GM19395 (cell line): Measurements from ENCODE around the gene SLC22A4.

Source experiments
- ATAC-seq: cut with Tn5 transposase; IDR thresholded peaks from one replicate; pipeline ENCODE4 v1.9.1; 2021; ENCODE audit warnings: mild to moderate bottlenecking, moderate library complexity; ENCODE audit not compliant: unreplicated experiment

The SLC22A4 gene

DNA sequence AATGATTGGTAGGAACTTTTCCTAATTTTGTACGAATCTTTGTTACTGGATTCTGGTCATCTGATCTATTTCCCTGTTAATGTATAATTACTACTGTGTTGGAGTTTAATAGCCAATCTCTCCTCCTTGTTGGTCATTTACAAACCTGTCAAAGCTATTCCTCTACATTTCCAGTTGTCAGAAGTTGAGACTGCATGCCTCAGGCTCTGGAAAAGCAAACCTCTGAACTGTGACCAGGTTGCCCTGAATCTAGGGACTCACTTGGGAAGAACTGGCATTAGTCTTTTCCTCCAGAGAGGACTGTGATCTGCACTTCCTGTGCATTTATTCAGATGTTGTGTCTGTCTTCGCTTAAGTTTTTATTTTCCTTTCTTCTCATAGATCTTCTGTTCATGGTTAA, 20.6 kb upstream of the SLC22A4 start:
- ATAC-seq: no peak

DNA sequence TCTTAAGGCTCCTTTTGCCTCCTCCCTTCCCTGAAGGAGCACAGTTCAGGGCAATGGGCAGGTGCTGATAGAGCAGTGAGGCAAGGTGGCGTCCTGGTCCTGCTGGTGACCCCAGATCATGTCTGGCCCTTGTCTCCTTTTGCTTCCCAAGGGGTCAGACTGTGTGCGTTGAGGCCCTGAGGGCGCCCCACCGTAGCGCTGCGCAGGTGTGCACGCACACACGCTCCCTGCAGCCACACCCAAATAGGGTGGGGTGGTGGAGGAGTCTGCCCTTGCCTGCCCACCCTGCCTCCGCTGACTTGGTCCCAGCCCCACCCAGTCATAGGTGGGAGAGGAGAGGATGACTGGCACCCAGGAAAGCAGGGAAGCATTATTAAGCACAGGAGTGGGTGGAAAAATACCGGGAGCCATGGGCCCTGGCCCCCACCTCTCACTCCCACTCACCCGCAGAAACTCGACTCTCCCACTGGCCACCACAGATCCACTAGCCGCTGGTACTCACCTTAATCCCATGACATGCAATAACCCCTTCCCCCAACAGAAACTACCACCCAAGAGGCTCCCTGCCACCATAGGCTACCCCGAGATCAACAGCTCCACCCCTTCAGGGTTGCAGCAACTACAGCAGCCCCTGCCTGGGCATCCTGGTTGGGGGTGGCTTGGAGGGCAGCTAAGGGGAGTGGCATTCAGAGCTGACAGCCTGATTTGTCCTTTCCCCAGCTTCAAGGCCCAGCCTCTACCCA, 20.0 kb upstream of the SLC22A4 start:
- ATAC-seq: no peak

DNA sequence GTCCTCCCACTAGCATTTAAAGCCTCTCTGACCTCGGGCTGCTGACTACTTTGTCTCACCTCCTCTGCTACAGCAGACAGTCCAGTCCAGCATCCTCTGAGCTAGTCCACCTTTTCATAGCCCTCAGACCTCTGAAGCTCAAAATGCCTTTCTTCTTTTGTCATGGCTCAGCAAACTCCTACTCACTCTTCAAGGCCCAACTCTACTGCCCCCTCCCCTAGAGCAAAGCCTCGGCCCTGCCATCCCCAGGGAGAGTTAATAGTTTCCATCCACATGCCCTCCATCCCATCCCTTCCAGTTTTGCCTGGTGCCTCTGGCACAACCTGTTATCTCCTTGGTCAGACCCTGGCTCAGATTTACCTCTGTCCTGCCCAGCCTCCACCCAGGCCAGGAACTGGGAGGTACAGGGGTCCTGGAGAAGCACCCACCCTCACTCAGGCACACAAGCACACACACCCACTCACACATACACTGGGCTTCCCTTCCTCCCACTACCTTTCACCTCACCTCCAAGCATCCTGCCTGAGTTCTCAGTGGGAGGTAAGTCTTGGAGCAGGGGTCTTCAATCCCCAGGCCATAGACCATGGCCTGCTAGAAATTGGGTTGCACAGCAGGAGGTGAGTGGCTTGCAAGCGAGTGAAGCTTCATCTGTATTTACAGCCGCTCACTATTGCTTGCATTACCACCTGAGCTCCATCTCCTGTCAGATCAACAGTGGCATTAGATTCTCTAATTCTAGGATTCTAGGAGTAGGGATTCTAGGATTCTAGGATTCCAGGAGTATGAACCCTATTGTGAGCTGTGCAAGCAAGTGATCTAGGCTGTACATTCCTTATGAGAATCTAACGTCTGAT, 18.6 kb upstream of the SLC22A4 start:
- no peak for ATAC-seq

DNA sequence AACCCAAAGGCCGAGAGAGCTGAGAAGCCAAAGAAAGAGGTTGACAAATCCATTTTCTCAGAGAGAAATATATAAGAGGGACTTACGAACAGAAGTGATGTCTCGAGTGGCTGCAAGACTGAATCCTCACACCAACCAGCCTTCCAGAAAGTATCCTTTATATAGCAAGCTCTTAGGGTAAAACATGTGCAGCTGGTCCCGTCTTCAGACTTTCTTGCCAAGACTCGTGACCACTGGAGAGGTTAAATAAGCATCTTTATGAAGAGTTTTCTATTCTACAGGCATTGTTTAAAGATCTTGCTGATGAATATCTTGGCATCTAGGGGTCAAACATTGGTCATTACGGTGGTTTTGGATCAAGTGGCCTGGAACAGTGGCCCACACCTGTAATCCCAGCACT, 16.9 kb upstream of the SLC22A4 start:
- no peak for ATAC-seq

DNA sequence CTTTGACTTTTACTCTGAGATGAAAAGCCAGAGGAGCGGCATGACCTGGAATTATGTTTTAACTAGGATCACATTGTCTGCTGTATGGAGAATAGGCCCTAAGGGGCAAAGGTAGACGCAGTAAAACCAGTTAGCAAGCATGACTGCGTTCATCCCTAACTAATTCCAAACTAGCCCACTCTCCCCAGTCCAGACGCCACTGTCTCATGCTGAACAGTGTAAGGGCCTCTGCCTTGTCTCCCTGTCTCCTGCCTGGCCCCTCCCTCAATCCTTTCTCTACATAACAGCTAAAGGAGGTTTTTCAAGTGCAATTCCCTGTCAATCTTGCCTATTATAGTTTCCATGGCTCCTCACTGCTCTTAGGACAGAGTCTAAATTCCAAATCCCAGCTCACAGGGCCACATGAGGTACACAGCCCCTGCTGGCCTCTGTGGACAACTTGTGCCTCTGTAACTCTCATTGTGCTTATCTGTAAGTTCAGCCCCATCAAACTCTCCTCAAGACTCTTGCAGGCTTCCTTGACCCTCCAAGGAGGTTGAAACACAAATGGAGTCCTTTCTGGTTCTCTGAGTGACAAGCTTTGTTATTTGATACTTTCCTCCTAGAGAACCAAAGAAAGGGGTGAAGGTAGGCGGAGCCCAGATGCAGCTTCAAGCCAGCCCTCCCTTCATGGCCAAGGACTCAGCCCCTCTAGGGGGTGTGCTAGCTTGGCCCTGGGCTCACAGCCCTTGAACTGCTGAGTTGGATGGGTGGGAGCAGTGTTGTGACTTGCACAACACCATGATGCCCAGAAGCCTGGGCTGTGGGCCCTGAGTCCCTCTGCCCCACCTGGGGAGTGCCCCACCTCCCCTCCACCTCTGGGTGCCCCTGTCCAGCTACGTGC, 16.0 kb upstream of the SLC22A4 start:
- no peak for ATAC-seq

DNA sequence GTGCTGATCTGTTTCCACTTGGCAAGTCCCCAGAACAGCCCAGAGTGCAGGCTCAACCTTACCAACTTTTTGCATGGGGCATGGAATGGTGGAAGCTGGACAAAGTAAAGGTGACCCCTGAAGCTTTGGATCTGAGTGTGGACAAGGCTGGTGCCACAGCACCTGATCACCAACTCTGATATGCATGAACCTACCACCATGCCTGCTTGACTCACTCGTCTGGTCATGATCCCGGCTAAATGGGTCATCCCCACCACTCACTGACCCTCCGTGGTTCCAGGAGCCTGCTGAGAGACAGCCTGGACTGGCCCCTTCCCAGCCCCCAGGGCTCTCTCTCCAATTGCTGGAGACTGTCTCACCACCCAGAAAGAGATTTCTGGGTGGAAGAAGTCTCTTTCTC, 14.4 kb upstream of the SLC22A4 start:
- ATAC-seq: no peak

DNA sequence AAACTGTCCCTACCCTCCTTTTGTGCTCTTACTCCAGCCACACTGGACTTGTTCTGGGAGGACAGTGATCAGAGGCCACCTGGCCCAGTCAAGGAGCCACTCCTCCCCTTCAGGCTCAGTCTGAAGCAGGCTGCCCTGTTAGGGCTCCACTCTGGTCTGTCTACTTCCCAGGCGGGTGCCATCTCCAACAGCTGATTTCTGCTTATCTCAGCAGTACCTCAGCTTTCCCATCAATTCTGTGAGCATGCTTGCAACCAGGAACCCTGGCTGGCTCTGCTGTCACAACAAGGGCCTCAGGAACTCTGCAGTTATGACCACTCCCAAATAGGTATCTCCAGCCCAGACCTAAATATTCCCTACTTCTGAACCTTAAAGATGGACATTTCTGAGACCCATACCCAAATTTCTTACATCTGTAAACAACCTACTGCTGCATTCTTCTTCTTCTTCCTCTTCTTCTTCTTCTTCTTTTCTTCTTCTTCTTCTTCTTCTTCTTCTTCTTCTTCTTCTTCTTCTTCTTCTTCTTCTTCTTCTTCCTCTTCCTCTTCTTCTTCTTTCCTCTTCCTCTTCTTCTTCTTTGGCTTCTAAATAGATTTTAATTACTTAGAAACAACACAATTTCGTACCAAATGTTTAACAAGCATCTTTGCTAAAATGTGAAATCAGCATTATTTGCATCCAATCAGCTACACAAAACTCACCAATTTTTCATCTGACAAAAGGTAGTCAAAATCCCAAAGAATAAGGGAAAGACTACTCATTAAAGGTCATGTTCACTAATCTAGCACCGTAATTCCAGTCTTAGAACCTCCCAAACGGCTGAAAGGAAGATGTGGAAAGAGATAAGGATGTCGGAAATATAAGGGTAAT, 13.6 kb upstream of the SLC22A4 start:
- ATAC-seq: no peak

DNA sequence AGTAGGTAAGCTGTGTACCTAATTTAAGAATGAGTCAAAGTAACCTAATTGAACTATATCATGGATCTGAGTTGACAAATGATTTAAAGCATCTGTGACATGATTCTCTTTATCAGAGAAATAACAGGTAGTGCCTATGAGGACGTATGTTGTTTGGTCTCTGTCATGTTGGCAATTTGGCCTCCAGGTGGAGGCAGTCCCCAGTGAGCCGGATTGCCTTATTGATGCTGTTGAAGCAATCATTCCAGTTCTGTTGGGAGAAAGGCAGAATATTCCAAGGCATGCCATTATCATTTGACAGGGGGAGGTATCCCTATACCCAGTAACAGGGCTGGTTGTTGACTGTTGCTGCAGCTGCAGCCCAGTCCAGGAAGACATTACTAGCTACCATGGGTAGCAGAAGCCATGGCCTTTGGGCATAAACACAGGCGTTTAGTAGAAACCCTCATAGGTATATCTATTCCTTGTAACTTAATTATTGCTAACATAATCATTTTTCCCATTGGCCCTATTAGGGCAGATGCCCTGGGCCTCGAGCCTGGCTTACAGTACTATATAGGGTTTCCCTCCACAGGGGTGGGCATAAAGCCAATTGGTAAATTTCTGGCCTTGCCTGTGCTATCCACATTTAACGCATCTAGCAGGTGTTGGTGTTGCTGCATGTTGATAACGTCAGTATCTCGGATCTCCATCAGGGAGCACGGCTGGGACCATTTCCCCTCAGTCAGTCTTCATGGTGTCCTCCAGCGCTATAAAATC, 12.2 kb upstream of the SLC22A4 start:
- ATAC-seq: no peak

DNA sequence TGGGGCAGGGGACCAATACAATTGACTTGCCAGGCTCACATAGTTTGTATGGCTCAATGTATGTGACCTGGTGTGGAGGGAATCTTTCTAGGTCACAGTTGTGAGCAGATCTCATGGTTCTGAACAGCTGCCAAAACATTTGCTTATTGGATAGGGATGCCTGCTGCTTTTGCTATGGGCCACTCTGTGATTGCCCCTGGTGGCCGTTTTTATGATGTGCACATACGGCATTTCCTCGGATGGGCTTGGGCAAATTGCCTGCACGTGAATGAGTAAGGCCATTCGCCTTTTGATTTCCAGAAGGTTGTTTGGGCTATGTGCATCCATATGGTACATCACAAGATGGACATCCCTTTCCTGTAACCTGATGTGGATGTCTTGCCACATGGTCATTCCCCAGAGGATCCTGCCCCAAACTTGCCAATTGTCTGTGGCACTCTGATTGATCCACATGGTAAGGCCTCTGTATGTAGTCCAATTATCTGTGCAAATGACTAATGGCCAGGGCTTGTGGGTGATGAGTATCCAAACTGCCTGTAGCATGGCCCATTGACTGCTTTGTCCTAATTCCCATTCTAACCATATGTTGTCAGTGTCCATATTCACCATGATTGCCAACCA, 10.7 kb upstream of the SLC22A4 start:
- no peak for ATAC-seq

DNA sequence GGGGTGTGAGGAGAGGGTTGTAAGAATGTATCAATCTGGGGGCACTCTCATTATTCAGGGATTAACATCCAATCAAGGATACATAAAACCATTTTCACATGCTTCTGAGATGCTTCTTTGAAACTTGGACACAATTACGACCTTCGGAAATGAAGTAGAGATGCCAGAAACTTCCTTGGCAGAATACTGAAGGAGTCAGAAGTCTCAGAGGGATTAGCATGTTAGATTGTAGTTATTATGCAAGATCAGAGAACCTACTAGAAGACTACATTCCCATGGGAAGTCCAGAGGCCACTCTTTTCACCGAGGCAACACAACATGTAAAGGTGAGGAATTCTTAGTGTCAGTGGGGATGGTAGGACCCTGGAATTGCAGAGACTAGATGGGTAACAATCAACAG, 5.1 kb upstream of the SLC22A4 start:
- ATAC-seq: no peak

DNA sequence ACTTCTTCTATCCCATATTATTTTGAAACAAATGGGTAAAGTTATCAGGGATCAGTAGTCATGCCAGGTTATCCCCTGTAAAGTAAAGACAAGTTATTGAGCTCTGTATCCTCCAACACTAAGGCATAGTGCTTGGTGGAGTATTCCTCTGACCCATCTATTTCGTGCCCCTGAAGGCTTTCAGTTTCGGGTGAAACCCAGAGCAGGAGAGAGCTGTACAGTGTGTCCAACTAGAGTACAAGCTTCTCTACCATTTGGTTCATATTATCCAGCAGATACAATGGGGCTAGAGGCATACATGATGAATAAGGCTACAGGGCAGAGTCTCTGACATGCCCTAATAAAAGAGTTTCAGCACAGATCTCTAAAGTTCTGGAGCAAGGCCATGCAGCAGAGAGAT, 3.2 kb upstream of the SLC22A4 start:
- ATAC-seq: no peak

DNA sequence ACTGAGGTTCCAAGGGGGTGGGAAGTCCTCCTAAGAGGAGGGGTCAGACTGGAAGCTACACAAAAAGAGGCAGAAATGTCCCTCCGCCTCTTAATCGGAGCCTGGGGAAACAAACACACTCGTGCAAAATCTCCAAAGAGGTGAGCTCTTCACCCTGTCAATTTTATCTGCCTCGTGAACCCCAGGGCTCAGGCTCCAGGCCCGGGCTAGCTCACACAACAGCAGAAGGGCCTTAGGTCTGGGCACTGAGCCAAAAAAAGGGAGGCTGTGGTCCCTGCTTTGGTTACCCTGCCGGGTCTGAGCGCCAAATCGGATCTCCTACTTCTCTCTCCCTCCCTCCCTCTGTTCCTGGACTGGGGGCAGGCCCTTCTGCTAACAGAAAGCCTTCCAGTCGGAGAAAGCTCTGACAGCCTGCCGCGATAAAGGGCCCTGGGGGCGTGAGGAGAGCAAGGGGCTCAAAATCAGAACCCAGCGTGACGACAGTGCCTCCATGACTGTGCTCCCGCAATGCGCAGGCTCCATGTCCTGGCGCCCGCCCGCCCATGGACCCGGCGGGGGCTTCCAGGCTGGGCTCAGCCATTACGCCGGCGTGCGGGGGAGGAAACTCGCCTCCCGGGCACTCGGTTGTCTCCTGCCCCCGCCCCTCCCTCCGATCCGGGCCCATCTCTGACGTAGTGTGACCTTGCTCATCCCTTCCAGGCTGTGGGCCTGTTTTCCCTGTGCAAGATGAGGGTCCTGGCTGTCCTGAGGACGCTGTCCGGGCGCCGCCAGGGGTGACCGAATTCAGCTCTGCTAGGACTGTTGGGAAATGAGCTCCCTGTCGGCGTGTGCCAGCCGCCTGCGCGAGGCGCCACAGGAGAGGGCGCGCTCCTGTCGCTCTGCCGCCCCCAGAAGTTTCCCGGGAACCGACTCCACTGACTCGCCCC, 865 bp upstream of the SLC22A4 start:
- peak; percentile 45 for ATAC-seq

DNA sequence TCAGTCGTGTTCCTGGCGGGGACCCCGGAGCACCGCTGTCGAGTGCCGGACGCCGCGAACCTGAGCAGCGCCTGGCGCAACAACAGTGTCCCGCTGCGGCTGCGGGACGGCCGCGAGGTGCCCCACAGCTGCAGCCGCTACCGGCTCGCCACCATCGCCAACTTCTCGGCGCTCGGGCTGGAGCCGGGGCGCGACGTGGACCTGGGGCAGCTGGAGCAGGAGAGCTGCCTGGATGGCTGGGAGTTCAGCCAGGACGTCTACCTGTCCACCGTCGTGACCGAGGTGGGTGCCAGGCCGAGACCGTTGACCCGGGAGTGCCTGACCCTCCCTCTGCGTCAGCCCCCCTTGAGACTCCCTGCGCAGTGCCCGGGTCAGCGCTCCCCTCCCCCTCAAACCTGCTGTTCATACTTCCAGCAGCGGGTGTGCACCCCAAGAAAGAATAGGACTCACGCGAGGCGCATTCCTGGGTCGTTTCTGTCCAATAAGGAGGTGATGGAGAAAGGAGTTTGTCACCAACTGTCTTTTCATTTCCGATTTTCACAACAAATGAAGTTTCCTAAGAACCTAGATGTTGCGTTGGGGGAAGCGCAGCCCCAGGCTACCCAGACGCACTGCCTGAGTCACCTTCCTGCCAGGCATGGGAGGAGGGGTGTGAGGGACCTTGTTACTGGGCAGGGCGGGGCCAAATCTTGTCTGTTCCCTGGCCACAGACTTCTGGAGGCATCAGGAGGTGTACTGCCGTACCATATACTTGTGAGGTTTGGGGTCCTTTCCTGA, 722 bp downstream of the SLC22A4 start:
- ATAC-seq: peak; percentile 18

DNA sequence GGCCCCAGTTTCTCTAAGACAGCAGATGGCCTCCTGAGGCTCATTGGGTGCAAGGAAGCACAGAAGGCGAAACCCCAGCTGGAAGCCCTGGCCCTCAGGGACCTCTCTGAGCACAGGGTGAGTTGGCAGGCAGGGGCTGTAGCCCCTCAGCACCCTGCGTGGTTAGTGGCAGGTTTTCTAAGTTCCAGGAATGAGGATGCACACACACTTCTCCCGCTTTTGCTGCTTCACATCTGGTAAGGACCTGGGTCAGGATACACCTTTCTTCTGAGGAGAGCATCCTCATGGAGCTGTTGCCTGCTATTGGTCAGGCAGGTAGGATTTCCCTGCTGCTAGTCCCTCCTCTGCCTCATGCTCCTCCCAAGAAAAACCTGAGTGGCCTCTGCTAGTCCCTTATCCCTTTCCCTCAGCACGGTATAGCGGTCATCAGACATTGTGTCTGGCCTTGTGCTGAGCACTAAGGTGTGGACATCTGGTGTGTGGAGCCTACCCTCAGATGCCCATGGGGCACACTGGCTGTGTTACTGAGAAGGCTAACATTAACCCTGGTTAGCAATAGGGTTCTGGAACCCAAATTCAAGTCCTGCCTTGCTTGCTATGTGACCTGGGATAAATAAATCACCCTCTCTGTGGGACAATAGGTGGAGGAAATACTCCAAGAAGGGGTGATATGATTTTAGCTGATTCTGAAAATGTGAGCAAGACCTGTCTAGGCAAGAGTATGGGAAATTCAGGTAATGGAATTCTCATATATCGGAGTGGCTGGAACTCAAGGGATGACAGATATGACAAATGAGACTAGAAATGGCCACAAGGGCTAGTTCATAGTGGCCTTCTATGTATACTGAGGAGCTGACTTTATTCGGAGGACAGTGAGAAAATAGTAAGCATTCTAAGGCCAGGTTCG, 1.6 kb downstream of the SLC22A4 start:
- no peak for ATAC-seq

DNA sequence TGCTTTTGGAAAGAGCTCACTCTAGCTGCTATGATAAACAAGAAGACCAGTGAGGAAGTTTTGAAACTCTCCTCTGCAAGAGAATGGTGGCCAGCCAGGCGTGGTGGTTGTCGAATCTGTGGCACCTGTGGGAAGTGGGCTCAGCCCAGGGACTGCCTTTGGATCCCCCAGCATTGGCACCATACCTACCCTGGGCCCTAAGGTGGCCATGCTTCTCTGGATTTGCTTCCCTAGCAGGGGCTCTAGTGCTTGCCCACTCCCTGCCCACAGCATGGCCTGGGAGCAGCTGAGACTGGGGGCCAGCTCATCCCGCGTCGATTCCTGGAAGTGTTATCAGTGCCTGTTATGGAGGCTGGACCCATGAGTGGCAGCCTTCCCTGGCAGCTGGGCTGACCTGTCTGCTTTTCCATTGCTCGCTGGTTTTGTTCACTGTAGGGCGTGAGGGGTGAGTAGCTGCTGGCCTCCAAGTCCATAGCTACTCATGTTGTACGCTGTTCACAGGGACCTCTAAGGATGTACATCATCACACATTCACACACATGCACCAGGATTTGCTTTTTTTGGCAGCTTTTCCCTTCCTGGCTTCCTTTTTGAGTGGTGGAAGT, 2.3 kb downstream of the SLC22A4 start:
- ATAC-seq: no peak
